GM21515 (cell line): ENCODE measurements around the gene CR1.
"Not testable (repeated sequence)": the region's sequence is repeated elsewhere in the genome, so short reads cannot be mapped to it uniquely, and the experiment has no call there.

Experiments
- ATAC-seq: cut with Tn5 transposase; IDR thresholded peaks from one replicate; pipeline ENCODE4 v1.9.1; 2021; ENCODE audit not compliant: unreplicated experiment

Gene CR1

GRCh38 chr1:207579436-207579799 lies 83.5 kb downstream of the CR1 start:
- ATAC-seq: peak; percentile 87

- no peak for ATAC-seq
Observed at GRCh38 chr1:207581496-207582153, 85.7 kb downstream of the CR1 start.

GRCh38 chr1:207589506-207589905 lies 93.5 kb downstream of the CR1 start:
- not testable (repeated sequence) for ATAC-seq

GRCh38 chr1:207591205-207591604 lies 95.2 kb downstream of the CR1 start:
- not testable (repeated sequence) for ATAC-seq

GRCh38 chr1:207594095-207594494 lies 98.1 kb downstream of the CR1 start:
- ATAC-seq: not testable (repeated sequence)

- no peak for ATAC-seq
Observed at GRCh38 chr1:207603777-207604176, 107.8 kb downstream of the CR1 start.

GRCh38 chr1:207605444-207606361 lies 109.7 kb downstream of the CR1 start:
- no peak for ATAC-seq

GRCh38 chr1:207606362-207606755 lies 110.4 kb downstream of the CR1 start:
- no peak for ATAC-seq

- no peak for ATAC-seq
Observed at GRCh38 chr1:207612762-207613161, 116.8 kb downstream of the CR1 start.

GRCh38 chr1:207619871-207620542 lies 124.0 kb downstream of the CR1 start:
- ATAC-seq: peak; percentile 96

- ATAC-seq: no peak
Observed at GRCh38 chr1:207620543-207620893, 124.6 kb downstream of the CR1 start.

GRCh38 chr1:207625504-207626071 lies 129.6 kb downstream of the CR1 start:
- not testable (repeated sequence) for ATAC-seq

- ATAC-seq: no peak
Observed at GRCh38 chr1:207626972-207627337, 131.0 kb downstream of the CR1 start.

- no peak for ATAC-seq
Observed at GRCh38 chr1:207627496-207627895, 131.5 kb downstream of the CR1 start.

- ATAC-seq: no peak
Observed at GRCh38 chr1:207628776-207629175, 132.8 kb downstream of the CR1 start.

- no peak for ATAC-seq
Observed at GRCh38 chr1:207631137-207631536, 135.2 kb downstream of the CR1 start.

- no peak for ATAC-seq
Observed at GRCh38 chr1:207633226-207633625, 137.3 kb downstream of the CR1 start.

GRCh38 chr1:207633699-207634289 lies 137.8 kb downstream of the CR1 start:
- ATAC-seq: not testable (repeated sequence)

- not testable (repeated sequence) for ATAC-seq
Observed at GRCh38 chr1:207634293-207634692, 138.3 kb downstream of the CR1 start.

- ATAC-seq: not testable (repeated sequence)
Observed at GRCh38 chr1:207635569-207636186, 139.7 kb downstream of the CR1 start.
